GM10847 (cell line): Measurements from ENCODE around the gene FOXG1.

Experiments
- POLR2A ChIP-seq: IDR thresholded peaks from 2 replicates; pipeline ENCODE4 v1.6.1; 2011; ENCODE audit not compliant: insufficient read length; ENCODE audit errors: extremely low read depth

FOXG1 gene

DNA sequence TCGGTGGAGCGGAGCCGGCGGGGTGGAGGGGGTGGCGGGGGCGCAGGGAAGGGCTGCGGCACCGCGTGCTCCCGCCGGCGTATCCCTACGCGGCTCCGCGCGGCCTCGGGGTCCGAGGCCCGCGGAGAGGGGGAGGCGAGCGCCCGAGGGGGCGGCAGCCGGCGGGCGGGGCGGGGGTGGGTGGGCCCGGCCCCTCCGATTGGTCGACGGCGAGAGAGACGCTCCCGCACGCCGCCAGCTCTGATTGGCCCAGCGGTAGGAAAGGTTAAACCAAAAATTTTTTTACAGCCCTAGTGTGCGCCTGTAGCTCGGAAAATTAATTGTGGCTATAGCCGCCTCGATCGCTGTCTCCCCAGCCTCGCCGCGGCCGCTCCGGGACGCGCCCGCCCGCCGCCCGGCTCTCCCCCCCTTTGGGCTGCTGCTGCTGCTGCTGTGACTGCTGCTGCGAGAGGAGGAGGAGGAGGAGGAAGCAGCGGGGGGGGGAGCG lies at the start of gene FOXG1:
TSS of gene FOXG1 (plus strand) at position 319 of the 487 bp plus-strand sequence. CDS start 493 bp downstream, outside the sequence.
- TF ChIP-seq POLR2A = no peak

DNA sequence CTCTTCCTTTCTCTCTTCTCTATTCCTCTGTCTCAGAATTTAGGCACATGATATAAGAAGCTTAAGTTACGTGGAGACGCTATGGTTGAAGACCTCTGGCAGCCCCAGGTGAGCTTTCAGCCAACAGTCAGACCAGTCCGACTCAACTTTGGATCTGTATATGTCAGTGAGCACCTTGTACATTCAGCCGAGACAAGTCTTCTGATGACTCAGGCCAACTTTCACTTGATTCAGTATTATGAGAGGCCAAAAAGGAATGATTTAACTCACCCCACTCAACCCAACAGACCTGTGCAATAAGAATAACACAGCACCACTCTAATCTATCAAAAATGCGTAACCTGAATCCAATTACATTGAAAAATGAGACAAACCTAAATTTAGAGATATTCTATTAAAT lies 47.5 kb upstream of the FOXG1 start:
- TF ChIP-seq POLR2A = no peak

DNA sequence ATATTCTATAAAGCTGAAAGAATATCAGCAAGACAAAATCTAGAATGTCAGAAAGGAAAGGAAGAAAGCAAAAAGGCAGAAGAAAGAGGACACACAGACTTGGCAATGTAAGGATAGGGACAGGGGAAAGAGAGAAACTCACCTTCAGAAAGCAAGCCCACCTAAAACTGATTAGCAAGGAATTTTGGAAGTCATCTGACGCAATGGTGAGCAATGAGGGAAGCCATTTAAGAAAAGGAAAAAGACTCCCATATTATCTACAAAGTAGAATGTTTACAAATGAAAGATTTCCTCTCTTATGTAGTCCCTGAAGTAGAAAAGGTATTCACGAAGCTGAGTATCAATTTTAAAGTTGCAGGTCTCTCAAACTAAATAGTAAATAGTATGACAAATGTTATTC lies 35.2 kb upstream of the FOXG1 start:
- no peak for TF ChIP-seq POLR2A

DNA sequence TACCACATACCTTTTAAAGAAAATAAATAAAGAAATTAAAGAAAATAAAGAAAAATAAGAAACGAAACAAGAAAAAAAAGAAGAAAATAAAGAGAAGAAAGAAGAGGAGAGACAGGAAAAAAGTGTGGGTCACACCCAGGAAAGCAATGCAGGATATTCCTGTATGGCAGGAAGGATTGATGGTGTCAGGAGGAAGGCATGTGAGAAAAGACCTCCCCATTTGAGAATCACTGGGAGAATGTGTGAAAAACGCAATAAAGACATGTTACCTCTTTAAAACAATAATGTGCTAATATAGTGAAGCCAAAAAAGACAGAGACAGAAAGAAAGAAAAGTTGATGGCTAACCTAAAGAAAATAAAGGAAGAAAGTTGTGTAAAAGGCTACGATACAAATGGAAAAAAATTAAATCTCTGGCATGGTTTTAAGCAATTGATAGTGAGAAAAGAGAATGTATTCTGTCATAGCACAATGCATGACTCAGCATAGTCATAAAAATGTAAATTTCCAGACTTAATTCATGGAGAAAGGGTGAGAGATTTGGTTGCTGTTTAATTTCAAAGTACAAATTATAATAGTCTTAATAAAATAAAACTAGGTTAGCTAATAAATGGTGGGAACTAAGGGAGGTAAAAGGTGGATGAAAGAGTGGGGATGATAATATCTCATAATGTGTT lies 24.3 kb upstream of the FOXG1 start:
- TF ChIP-seq POLR2A = no peak

DNA sequence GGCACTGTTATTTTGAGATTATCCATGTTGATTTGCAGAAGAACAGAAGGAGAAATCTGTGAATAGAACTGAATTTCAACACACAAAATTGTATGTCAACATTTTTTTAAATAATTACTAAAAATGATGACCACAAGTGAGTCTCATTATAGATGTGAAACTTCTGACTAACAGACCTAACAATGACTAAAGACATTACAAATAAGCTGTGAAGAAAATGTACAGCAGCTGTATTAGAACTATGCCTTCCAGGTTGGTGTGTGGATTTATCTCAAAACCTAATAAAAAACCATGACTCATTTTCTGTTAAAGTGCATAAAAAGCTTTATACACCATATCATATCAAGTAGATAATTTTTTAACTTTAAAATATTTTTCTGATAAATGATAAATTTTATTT lies 22.5 kb upstream of the FOXG1 start:
- TF ChIP-seq POLR2A = no peak

DNA sequence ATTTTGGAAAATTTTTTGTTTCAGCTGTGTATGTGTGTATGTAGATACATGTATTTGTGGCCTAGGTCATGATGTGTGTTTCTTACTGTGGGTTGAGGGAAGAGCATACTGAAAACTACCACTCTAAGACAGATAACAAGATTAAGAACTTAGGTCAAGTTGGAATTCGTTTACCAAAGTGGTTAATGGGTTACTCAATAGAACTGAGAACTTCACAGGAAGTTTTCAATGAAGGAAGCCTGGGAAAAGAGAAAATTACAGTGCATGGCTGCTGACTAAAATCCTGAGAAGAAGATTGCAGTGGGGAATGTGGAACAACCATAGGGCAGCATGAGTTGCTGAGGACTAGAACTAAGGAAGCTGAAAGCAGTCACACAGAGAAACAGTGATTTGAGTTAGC lies 21.4 kb upstream of the FOXG1 start:
- TF ChIP-seq POLR2A = no peak

DNA sequence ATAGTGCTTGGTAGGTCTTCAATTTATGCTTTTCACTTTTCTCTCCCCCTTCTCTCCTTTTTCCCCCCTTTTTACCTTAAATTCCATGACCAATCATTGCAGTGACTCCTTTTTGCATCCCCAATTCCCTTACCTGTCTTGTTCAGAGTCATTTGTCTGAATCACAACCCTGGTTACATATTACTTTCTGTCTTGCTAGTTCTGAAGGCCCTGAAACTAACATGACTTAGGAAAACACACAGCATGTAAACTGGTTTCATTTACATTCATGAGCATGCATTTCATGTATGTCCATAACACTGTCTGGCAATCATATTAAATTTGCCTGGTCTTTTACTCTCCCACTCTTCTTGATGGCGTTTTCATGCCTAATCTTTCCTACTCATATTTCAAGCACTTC lies 20.3 kb upstream of the FOXG1 start:
- TF ChIP-seq POLR2A = no peak

DNA sequence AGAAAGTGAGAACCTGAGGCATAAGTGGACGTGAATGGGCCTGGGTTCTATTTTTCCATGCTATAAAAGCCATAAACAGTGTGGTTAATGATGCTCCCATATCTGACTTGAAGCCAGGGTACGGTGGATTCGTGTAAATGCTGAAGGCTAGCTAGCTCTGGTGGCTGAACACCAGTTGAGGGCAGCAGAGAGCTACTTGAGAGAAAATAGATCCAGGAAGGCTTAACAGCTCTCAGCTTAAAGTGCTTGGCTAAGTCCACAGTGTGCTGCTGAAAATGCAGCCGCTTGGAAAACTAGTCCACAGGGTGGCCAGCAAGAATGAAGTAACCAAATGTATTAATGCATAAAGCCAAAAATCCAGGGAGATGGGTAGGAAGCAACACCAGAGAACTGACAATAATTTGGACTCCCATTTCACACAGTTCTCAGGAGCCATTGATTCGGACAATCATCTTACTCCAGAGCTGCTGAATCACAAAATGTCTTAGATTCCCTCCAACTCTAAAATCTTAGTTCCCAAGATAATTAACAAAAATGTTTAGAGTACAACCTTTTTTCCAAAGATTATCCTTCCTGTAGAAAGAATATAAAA lies 15.0 kb upstream of the FOXG1 start:
- TF ChIP-seq POLR2A = no peak

DNA sequence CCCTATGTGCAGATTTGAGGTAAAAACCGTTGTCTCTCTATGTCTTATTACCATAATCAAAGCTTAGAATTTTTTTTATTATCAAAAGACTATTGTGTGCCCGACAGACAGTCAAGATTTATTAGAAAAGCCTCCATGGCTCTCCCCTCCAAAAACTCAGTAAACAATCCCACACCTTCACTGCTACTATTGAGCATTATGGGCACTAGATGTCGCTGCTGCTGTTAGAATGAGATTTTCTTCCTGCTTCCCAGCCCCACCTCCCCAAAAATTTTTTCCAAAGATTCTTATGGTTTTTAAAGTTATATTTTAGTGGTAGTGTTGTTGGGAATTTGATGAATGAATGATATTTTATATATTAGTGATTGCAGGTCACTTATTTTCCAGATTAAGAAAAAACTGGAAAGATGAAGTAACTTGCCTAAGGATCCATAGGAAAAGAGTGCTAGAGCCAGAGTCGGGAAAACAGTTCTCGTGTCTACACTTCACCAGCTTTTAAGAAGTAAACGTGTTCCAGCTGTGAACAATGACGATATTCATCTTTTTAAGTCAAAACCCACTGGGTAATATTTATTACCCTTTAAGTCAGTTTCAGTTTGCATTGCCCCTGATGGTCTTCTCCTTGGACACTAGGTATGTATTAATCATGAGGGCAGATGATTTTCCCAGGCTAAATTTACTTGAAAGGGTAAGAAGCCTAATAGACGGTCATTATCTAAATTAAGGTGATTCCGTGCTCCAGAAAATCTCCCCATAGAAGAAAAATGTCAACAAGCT lies 12.2 kb upstream of the FOXG1 start:
- TF ChIP-seq POLR2A = no peak

DNA sequence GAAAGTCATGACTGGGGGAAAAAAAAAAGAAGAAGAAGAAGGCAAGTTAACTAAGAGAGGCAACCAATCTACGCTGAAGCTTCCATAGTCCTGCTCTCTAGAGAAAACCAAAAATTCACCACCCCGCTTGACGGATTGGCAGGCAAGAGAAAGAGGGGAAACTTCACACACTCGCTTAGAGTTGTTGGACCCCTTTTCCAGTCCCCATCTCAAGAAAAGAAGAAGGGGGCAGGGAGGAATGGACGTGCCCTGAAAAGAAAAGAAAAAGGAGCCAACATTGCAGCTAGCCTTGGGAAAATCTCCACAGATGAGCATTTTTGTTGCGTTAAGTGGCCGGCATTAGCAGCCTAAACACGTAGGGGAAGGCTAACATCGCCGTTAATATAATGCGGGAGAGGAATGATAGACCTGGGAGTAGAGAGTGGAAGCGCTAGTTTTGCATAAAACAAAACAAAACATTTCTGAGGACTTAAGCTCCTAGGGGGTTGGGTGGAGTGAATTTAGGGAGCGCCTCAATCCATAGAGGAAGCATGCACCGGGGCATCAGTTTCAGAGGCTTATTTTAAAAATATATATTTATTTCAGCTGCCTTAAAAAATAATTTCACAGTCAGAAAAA lies 11.3 kb upstream of the FOXG1 start:
- TF ChIP-seq POLR2A = no peak

DNA sequence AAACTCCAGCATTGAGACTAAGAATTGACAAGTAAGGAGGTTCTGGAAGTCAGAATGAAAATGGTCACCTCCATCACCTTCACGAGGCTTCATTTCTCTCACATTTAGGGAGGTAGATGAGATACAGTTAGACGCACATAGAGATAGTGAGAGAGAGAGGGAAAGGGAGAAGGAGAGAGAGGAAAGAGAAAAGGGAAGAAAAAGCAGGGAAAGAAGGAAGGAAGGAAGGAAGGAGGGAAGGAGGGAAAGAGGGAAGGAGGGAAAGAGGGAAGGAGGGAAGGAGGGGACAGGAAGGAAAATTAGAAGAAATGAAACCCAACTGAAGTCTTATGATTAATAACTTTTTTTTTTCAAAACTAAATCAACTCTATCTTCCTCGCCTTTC lies 10.7 kb upstream of the FOXG1 start:
- no peak for TF ChIP-seq POLR2A

DNA sequence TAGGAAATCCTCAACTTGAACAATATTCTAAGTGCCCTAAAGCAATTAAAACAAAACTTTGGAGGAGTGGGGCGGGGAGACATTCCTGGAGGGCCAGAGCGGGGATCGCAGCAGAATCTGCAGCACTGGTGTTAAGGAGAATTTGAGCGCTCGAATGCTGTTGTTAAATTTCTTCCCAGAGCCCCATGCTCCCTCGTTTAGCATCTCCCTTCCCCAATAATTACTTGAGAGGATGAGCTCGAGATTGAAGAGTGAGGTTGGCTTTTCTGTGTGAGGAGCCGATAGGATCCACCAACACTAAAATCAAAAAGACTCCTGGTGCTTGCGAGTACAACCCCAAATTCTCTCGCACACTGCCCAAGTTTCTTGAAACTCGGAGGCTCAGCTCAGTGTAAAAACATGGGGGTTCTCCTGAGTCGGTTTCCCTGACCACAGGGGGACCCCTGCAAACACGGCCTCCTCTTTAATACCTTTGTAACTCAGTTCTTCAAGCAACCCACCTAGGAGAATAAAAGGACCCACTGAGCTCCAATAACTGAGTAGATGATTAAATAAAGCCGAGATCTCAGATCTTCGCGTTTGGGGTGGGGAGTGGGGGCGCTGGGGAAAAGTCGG lies 10.2 kb upstream of the FOXG1 start:
- TF ChIP-seq POLR2A = no peak

DNA sequence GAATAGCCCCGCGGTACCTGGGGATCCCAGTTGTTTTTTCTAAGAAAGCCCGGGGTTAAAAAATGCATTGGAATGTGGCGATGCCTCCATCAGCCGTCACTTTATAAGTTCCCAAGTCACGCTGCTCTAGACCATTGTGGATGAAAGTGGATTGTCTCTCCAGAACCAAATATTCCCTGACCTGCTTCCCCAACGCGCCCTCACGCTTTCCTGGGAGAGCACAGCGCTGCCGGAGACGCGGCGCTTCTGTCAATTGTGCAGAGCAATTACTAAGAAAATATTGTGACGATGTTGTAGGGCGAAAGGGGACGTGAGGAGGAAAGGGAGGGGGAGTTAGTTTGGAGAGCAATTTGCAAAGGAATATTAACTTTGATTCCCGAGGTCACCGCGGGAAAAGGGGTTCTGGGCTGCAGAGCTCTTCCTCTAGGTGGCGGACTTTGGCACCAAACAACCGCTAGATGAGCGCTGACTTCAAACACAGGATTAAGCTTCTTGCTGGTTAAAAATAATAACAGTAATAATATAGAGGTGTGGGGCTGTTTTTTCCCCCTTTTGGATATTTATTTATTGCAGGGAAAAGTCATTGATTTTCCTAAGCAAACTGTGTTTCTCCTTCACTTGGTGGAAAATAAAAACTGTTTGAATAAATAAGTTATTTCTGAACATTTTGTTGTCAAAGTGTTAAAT lies 9.6 kb upstream of the FOXG1 start:
- TF ChIP-seq POLR2A = no peak

DNA sequence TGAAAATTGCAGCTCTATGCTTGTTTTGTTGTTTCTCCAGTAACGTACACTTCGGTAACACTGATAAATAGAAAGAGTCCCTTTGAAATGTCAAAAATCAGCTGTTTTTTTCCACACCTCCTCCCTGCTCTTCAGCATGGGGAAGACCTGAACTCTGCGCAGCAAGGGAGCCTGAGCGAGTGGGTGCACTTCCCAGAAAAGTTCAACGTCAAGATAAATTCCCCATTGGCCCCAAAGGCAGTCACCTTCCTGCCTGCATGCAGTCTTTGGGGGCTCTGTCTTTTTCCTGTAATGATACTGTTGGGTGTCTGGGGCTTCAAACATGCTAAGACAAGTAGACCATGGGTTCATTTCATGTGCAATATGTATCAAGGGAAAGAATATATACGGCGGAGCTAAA lies 8.8 kb upstream of the FOXG1 start:
- TF ChIP-seq POLR2A = no peak
